ENCODE results near the gene FAM200B. TPM values are rescaled to one million over a fixed set of nuclear protein-coding genes. Genes with fewer than 3 reads are reported as not detected.
A peak's percentile ranks its signal among the peaks of the same experiment; 100 is the strongest.

The FAM200B gene
- total RNA-seq, 2 experiments from 2014 or later: 18.5 to 22.1 TPM

- Histone ChIP-seq H3K4me3 (ENCODE audit: low read length) (no peak overlapping the region), H3K9me3 (ENCODE audit: control insufficient read depth in 1 of 2, insufficient read depth in 1 of 2, low read length in 2 of 2) (no peaks in the 10 kb centered on the region), H3K27me3 (ENCODE audit: control insufficient read depth in 1 of 2, insufficient read depth in 2 of 2, low read length in 2 of 2) (peaks cover 0 to 3% of the 10 kb centered on the region in 2 experiments), H3K4me1 (ENCODE audit: insufficient read depth, low read length) (no peaks in the 10 kb centered on the region), H3K27ac (ENCODE audit: low read depth in 1 of 2, low read length in 2 of 2) (no peak overlapping the region), H3K36me3 (ENCODE audit: insufficient read depth, low read length) (no peaks in the 10 kb centered on the region)
- ChIA-PET POLR2A (interaction anchor here (1.3 kb wide), 1 partner anchor 9 kb away, joined by 4 read pairs; no protein-coding TSS in a partner anchor), CTCF (no interaction called here)
- ATAC-seq (ENCODE audit: poor library complexity): no peak
- DNase-seq: no peak
- Mint-ChIP-seq H3K27ac (no peak overlapping the region), H3K36me3 (ENCODE audit: low read depth) (no peaks in the 10 kb centered on the region), H3K27me3 (peaks cover 24% of the 10 kb centered on the region), H3K9me3 (no peaks in the 10 kb centered on the region), H3K4me1 (ENCODE audit: low read depth) (no peaks in the 10 kb centered on the region), H3K4me3 (no peak overlapping the region)
- TF ChIP-seq CTCF (IDR thresholded peaks at IDR 0.05): no peak
- intact Hi-C loops (cut with DNase I, micrococcal nuclease): no loop called here
Measured at GRCh38 chr4:15696866-15697265, 15.2 kb downstream of the FAM200B start.

GRCh38 chr4:15702941-15703403, 21.3 kb downstream of the FAM200B start, which contains the start of gene BST1:
Gene BST1, plus strand, starts transcription at chr4:15703065. Its CDS starts 80 bp downstream, at chr4:15703145.
- Histone ChIP-seq H3K36me3 (ENCODE audit: insufficient read depth, low read length) (no peaks in the 10 kb centered on the region), H3K4me3 (ENCODE audit: low read length) (peak within 1 kb of the TSS; percentile 60), H3K27ac (ENCODE audit: low read depth in 1 of 2, low read length in 2 of 2) (no peak within 1 kb of the TSS), H3K27me3 (ENCODE audit: control insufficient read depth in 1 of 2, insufficient read depth in 2 of 2, low read length in 2 of 2) (peaks cover 0 to 2% of the 10 kb centered on the region in 2 experiments), H3K4me1 (ENCODE audit: insufficient read depth, low read length) (peaks cover 12% of the 10 kb centered on the region), H3K9me3 (ENCODE audit: control insufficient read depth in 1 of 2, insufficient read depth in 1 of 2, low read length in 2 of 2) (no peaks in the 10 kb centered on the region)
- peaks cover 16% of the 10 kb centered on the region for H3K27me3 Mint-ChIP-seq
- no peak within 1 kb of the TSS for H3K27ac Mint-ChIP-seq
- H3K4me1 Mint-ChIP-seq (ENCODE audit: low read depth): peaks cover 11% of the 10 kb centered on the region
- TF ChIP-seq CTCF (IDR thresholded peaks at IDR 0.05): no peak
- CTCF ChIA-PET: no interaction called here
- peak; percentile 83 for ATAC-seq (ENCODE audit: poor library complexity)
- H3K36me3 Mint-ChIP-seq (ENCODE audit: low read depth): no peaks in the 10 kb centered on the region
- peak; percentile 17 to 77 (median 41) for DNase-seq
- H3K9me3 Mint-ChIP-seq: no peaks in the 10 kb centered on the region
- intact Hi-C loops (cut with DNase I, micrococcal nuclease): no loop called here
- POLR2A ChIA-PET: interaction anchor here (1.3 kb wide), 1 partner anchor 21 kb away, joined by 5 read pairs; no protein-coding TSS in a partner anchor
- H3K4me3 Mint-ChIP-seq: peak within 1 kb of the TSS; percentile 88

GRCh38 chr4:15703439-15703838, 21.8 kb downstream of the FAM200B start:
- Histone ChIP-seq H3K27me3 (ENCODE audit: control insufficient read depth in 1 of 2, insufficient read depth in 2 of 2, low read length in 2 of 2) (no peaks in the 10 kb centered on the region), H3K36me3 (ENCODE audit: insufficient read depth, low read length) (no peaks in the 10 kb centered on the region), H3K9me3 (ENCODE audit: control insufficient read depth in 1 of 2, insufficient read depth in 1 of 2, low read length in 2 of 2) (no peaks in the 10 kb centered on the region), H3K4me1 (ENCODE audit: insufficient read depth, low read length) (peaks cover 12% of the 10 kb centered on the region), H3K27ac (ENCODE audit: low read depth in 1 of 2, low read length in 2 of 2) (no peak overlapping the region), H3K4me3 (ENCODE audit: low read length) (peak overlapping the region; percentile 60)
- ATAC-seq (ENCODE audit: poor library complexity): peak; percentile 19
- ChIA-PET POLR2A (interaction anchor here (1.3 kb wide), 1 partner anchor 21 kb away, joined by 5 read pairs; no protein-coding TSS in a partner anchor), CTCF (no interaction called here)
- peaks cover 12% of the 10 kb centered on the region for H3K27me3 Mint-ChIP-seq
- peak overlapping the region; percentile 77 for H3K4me3 Mint-ChIP-seq
- peaks cover 11% of the 10 kb centered on the region for H3K4me1 Mint-ChIP-seq (ENCODE audit: low read depth)
- intact Hi-C loops (cut with DNase I, micrococcal nuclease): no loop called here
- DNase-seq: no peak
- H3K9me3 Mint-ChIP-seq: no peaks in the 10 kb centered on the region
- H3K36me3 Mint-ChIP-seq (ENCODE audit: low read depth): no peaks in the 10 kb centered on the region
- no peak overlapping the region for H3K27ac Mint-ChIP-seq
- no peak for TF ChIP-seq CTCF (IDR thresholded peaks at IDR 0.05)
